ENCODE measurements around the gene SLC25A41. TPM values are rescaled to one million over a fixed set of nuclear protein-coding genes. Genes with fewer than 3 reads are reported as not detected.
"Not testable (repeated sequence)": the region's sequence is repeated elsewhere in the genome, so short reads cannot be mapped to it uniquely, and the experiment has no call there.

The SLC25A41 gene
- total and polyA plus RNA-seq, 2 of the 8 experiments (the other 6 are each of a cell fraction or from before 2014, with no cell fraction given), result 0.50 TPM; not detected in 1

- TF ChIP-seq SIN3A (conservative IDR thresholded peaks at IDR 0.05 in 1 of 2, IDR thresholded peaks at IDR 0.05 in 1 of 2; ENCODE audit: low read depth in 1 of 2, low read length in 2 of 2) (no peak), FOSL1 (IDR thresholded peaks at IDR 0.05; ENCODE audit: insufficient read depth, low read depth, low read length) (no peak)
Measured at GRCh38 chr19:6429419-6430221, 3.9 kb downstream of the SLC25A41 start (continued).

- H2BK20ac ChIP-seq (ENCODE audit: low read length); H4K91ac ChIP-seq (replicated peaks; ENCODE audit: insufficient read length, low read length); H4K20me1 ChIP-seq (replicated peaks in 1 of 2; ENCODE audit: control insufficient read depth in 1 of 2, insufficient read depth in 2 of 2, low read length in 2 of 2); H3K36me3 ChIP-seq (ENCODE audit: control insufficient read depth in 2 of 4, insufficient read depth in 4 of 4, low read length in 3 of 4); H2BK15ac ChIP-seq (ENCODE audit: low read length); H2BK120ac ChIP-seq (replicated peaks; ENCODE audit: low read depth, low read length); H2AK5ac ChIP-seq (ENCODE audit: low read depth, low read length); H2BK5ac ChIP-seq (ENCODE audit: low read depth, low read length); H3K4me3 ChIP-seq (ENCODE audit: extremely low read depth in 1 of 4, insufficient read depth in 2 of 4, low read depth in 3 of 4, low read length in 4 of 4); DNase-seq (ENCODE audit: low read depth in 1 of 2, low spot score in 2 of 2); H2AFZ ChIP-seq (ENCODE audit: low read length); H3K4me2 ChIP-seq (ENCODE audit: insufficient read depth in 1 of 2, low read depth in 2 of 2, low read length in 2 of 2); H3K79me1 ChIP-seq (ENCODE audit: low read depth, low read length); POLR2A ChIA-PET (ENCODE audit: partially characterized antibody); H3K27ac ChIP-seq (ENCODE audit: low read depth, low read length); CTCF ChIA-PET (ENCODE audit: partially characterized antibody); H3K27me3 ChIP-seq (replicated peaks in 1 of 4; ENCODE audit: control insufficient read depth in 3 of 4, extremely low read depth in 1 of 4, insufficient read depth in 3 of 4, low read length in 3 of 4); H3K23me2 ChIP-seq (ENCODE audit: low read depth, low read length); H3K9ac ChIP-seq (replicated peaks in 1 of 4; ENCODE audit: extremely low read depth in 1 of 4, low read depth in 3 of 4, low read length in 3 of 4); H4K8ac ChIP-seq (ENCODE audit: extremely low read depth, insufficient read depth, low read length); H3K23ac ChIP-seq (ENCODE audit: insufficient read length); H3K4ac ChIP-seq (replicated peaks; ENCODE audit: insufficient read length, low read depth, low read length); H3K79me2 ChIP-seq (ENCODE audit: control insufficient read depth in 1 of 2, insufficient read depth in 2 of 2, low read length in 2 of 2); H2BK12ac ChIP-seq (ENCODE audit: low read depth, low read length); H3K9me3 ChIP-seq (ENCODE audit: insufficient read depth in 2 of 2, low read depth in 1 of 2, low read length in 1 of 2); H3K14ac ChIP-seq (ENCODE audit: insufficient read length); H3K4me1 ChIP-seq (replicated peaks in 1 of 4; ENCODE audit: control insufficient read depth in 3 of 4, insufficient read depth in 4 of 4, low read length in 3 of 4); FAIRE-seq; H3K18ac ChIP-seq (ENCODE audit: extremely low read depth, low read length); H4K5ac ChIP-seq (ENCODE audit: insufficient read length, low read depth, low read length); H3K56ac ChIP-seq (replicated peaks; ENCODE audit: insufficient read length, low read depth, low read length): not testable (repeated sequence)
- 81% methylated on average over 2 of the region's 2 CpGs; no CpG with 5 or more reads in 1 of the 2 experiments for WGBS, 2 experiments (ENCODE audit: extremely low coverage in 1 of 2, insufficient coverage in 1 of 2, insufficient read length in 1 of 2, insufficient replicate concordance in 2 of 2, low coverage in 1 of 2, low lambda C conversion rate in 2 of 2, missing lambda C conversion rate in 1 of 2)
Measured at GRCh38 chr19:6428692-6429418, 4.7 kb downstream of the SLC25A41 start.

All from H1 (cell line).